Neural cell (in vitro differentiated cells): ENCODE measurements around the gene CYBRD1.

Experiments used
- EP300 ChIP-seq: fragments of 450-650 bp; conservative IDR thresholded peaks from 2 replicates; pipeline ENCODE4 v1.6.1; 2014; ENCODE audit warnings: antibody characterized with exemption, mild to moderate bottlenecking, moderate library complexity; ENCODE audit not compliant: poor library complexity, severe bottlenecking
- EZH2 ChIP-seq: fragments of 200-600, 300-800 bp; shearing (Covaris generic), sonication (generic); IDR thresholded peaks from 2 replicates; pipeline ENCODE4 v1.6.1; 2014; ENCODE audit warnings: antibody characterized with exemption, low read length, borderline replicate concordance, mild to moderate bottlenecking; ENCODE audit not compliant: insufficient read depth, poor library complexity, severe bottlenecking
- MXI1 ChIP-seq: fragments of 450-650 bp; conservative IDR thresholded peaks from 2 replicates; pipeline ENCODE4 v1.6.1; 2014; ENCODE audit warnings: antibody characterized with exemption, mild to moderate bottlenecking; ENCODE audit not compliant: poor library complexity, severe bottlenecking
- POLR2AphosphoS5 ChIP-seq: IDR thresholded peaks from 2 replicates; pipeline ENCODE4 v1.6.1; 2012
- RAD21 ChIP-seq: fragments of 450-650 bp; conservative IDR thresholded peaks from 2 replicates; pipeline ENCODE4 v1.6.1; 2014; ENCODE audit warnings: antibody characterized with exemption, mild to moderate bottlenecking, moderate library complexity
- SMC3 ChIP-seq: fragments of 450-650 bp; conservative IDR thresholded peaks from 2 replicates; pipeline ENCODE4 v1.6.1; 2014; ENCODE audit warnings: antibody characterized with exemption, mild to moderate bottlenecking, moderate library complexity; ENCODE audit not compliant: poor library complexity
- TAF1 ChIP-seq: IDR thresholded peaks from 2 replicates; pipeline ENCODE4 v1.6.1; 2012; ENCODE audit warnings: low read depth
- TF ChIP-seq, protein P1 (sequence below): fragments of 450-650 bp; IDR thresholded peaks from 2 replicates; pipeline ENCODE4 v1.5.1; 2014; ENCODE audit warnings: antibody characterized with exemption, mild to moderate bottlenecking, moderate library complexity; ENCODE audit not compliant: poor library complexity, severe bottlenecking
- TF ChIP-seq, protein P2 (sequence below): IDR thresholded peaks from 2 replicates; pipeline ENCODE4 v1.6.1; 2012; ENCODE audit warnings: borderline replicate concordance

DNA sequence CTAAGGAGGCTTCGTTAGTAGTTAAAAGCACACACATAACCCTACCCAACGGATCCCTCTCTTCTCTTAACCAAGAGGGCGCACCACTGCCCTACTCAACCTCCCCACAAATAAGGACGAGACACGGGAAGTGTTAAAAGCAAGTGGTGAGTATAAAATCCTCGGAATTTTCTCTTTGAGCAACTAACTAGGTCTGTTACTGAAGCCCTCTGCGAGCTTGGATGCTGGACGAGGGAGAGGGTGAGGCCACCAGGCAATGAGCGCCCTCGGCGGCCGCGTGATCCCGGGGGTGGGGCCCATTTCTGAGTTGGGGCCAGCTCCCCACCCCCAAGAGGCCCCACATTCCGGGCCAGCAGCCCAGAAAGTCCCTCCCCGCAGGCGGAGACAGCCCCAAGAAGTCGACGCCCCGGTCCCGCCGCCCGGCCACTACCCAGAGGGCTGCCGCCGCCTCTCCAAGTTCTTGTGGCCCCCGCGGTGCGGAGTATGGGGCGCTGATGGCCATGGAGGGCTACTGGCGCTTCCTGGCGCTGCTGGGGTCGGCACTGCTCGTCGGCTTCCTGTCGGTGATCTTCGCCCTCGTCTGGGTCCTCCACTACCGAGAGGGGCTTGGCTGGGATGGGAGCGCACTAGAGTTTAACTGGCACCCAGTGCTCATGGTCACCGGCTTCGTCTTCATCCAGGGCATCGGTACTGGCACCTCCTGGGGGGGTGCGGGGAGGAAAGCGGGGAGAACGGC is at the start of gene CYBRD1:
- TF ChIP-seq, protein P1, sequence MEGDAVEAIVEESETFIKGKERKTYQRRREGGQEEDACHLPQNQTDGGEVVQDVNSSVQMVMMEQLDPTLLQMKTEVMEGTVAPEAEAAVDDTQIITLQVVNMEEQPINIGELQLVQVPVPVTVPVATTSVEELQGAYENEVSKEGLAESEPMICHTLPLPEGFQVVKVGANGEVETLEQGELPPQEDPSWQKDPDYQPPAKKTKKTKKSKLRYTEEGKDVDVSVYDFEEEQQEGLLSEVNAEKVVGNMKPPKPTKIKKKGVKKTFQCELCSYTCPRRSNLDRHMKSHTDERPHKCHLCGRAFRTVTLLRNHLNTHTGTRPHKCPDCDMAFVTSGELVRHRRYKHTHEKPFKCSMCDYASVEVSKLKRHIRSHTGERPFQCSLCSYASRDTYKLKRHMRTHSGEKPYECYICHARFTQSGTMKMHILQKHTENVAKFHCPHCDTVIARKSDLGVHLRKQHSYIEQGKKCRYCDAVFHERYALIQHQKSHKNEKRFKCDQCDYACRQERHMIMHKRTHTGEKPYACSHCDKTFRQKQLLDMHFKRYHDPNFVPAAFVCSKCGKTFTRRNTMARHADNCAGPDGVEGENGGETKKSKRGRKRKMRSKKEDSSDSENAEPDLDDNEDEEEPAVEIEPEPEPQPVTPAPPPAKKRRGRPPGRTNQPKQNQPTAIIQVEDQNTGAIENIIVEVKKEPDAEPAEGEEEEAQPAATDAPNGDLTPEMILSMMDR: no peak
- TF ChIP-seq TAF1 (no peak), RAD21 (no peak), EZH2 (no peak), POLR2AphosphoS5 (no peak), EP300 (no peak), SMC3 (no peak), MXI1 (no peak)
- TF ChIP-seq, protein P2, sequence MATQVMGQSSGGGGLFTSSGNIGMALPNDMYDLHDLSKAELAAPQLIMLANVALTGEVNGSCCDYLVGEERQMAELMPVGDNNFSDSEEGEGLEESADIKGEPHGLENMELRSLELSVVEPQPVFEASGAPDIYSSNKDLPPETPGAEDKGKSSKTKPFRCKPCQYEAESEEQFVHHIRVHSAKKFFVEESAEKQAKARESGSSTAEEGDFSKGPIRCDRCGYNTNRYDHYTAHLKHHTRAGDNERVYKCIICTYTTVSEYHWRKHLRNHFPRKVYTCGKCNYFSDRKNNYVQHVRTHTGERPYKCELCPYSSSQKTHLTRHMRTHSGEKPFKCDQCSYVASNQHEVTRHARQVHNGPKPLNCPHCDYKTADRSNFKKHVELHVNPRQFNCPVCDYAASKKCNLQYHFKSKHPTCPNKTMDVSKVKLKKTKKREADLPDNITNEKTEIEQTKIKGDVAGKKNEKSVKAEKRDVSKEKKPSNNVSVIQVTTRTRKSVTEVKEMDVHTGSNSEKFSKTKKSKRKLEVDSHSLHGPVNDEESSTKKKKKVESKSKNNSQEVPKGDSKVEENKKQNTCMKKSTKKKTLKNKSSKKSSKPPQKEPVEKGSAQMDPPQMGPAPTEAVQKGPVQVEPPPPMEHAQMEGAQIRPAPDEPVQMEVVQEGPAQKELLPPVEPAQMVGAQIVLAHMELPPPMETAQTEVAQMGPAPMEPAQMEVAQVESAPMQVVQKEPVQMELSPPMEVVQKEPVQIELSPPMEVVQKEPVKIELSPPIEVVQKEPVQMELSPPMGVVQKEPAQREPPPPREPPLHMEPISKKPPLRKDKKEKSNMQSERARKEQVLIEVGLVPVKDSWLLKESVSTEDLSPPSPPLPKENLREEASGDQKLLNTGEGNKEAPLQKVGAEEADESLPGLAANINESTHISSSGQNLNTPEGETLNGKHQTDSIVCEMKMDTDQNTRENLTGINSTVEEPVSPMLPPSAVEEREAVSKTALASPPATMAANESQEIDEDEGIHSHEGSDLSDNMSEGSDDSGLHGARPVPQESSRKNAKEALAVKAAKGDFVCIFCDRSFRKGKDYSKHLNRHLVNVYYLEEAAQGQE: no peak
